NCI-H1092 (cell line): Measurements from ENCODE around the gene DENND2A.

ENCODE experiments used
- DNase-seq: peaks from one replicate; lab custom pipeline; 2025; lab: John Stamatoyannopoulos, UW

The DENND2A gene

DNA sequence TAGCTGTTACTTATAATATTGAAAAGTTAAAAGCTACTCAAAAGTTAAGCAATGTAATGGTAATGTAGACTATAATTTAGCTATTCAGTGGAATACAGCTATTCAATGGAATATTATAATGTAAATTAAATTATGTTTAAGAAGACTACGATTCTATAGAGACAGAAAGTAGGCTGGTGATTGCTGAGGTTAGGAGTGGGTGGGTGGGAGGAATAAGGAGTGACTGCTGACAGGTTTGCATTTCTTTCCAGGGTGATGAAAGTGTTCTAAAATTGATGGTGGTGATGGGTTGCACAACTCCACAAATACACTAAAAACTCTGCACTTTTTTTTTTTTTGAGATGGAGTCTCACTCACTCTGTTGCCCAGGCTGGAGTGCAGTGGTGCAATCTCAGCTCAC lies 21.4 kb downstream of the DENND2A start:
- no peak for DNase-seq

DNA sequence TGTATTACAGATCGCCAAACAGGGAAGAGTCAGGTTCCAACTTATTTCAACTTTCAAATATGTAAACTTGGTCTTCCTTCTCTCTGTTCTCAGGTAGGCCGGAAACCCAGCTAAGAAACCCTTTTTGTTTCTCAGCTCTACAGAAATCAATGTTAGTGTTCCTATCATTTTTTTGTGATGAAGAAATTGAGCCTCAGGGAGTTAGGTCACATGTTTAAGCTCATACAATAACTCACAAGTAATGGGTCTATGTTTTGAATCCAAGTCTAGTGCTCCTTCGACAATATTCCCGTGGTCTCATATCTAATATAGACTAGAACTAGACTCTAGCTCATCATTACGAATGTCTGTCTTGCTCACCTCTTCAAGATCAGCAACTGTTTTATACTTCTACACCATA lies 22.3 kb downstream of the DENND2A start:
- no peak for DNase-seq

- no peak for DNase-seq
Observed at GRCh38 chr7:140617081-140617480, 23.5 kb downstream of the DENND2A start.

DNA sequence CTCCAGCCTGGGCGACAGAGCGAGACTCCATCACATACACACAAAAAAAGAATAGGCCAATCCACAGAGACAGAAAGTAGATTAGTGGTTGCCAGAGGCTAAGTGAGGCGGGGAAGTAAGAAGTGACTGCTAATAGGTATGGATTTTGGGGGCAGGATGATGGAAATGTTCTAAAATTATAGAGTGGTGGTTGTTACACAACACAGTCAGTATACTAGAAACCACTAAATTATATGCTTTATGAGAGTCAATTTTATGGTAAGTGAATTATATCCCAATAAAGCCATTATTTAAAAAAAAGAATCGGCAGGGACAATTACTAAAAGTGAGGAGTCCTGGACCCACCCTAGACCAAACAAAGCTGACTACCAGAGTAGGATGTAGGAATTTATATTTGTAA lies 24.3 kb downstream of the DENND2A start:
- no peak for DNase-seq

DNA sequence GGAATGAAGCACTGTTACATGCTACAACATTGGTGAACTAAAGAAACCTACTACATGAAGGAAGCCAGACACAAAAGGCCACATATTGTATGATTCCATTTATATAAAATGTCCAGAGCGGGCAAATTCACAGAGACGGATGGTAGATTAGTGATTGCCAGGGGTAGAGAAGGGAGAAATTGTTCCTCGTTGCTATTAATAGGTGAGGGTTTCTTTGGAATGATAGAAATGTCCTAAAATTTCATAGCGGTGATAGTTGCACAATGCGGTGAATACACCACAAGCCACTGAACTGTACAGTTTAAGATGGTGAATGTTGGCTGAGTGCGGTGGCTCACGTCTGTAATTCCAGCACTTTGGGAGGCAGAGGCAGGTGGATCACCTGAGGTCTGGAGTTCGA lies 29.0 kb downstream of the DENND2A start:
- no peak for DNase-seq

DNA sequence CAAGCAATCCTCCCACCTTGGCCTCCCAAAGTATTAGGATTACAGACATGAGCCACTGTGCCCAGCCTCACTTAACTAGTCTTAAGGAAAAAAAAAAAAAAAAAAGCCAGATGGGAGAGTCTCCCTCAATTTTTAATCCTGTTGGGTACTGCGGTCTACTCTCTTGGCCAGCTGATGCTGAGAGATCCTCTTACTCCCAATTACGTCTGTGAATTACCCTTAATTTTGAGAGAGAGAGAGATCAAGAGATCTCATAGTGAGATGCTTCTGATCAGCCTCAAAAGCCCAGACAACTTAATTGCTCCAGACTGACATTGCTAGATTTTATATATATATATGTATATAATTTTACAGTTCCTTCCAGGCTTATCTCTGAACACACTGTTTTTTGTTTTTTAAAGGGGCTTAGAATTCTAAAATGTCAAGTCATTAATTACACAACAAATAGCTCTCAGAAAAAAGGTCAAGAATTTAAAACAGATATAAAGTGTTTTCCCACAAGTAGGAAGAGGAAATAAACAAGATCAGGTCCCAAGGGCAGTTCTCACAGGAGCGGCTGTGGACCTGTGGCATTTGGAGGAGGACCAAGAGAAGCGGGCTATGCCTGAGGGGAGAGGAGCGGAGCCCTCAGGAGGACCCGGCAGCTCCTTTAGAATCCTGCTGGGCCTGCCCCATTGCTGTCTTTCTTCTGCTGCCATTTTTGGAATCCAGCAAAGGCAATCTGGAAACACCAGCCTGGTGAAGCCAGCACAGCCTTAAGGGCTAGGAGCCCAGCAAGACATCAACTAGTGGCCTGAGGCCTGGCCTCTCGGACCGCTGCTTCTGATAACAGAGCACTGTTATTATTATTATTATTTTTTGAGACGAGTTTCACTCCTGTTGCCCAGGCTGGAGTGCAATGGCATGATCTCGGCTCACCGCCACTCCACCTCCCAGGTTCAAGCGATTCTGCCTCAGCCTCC lies 30.1 kb downstream of the DENND2A start:
- no peak for DNase-seq

DNA sequence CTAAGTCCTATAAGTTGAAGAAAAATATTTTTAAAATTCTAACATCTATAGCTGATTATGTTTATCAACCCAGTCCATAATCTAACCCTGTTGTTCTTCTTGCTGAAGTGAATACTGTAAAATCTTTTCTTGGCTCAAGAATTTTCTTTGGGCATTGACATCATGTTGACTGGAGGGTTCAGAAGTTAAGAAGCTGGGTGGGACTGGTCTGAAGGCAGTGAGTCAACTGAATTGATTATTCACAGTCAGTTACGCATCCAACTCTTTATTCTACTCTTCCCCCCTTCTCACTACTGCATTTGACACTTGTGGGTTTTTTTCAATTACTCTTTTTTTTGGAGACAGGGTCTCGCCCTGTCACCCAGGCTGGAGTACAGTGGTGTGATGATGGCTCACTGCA lies 31.0 kb downstream of the DENND2A start:
- DNase-seq, result no peak

- DNase-seq, result no peak
Observed at GRCh38 chr7:140607441-140607989, 33.1 kb downstream of the DENND2A start.

DNA sequence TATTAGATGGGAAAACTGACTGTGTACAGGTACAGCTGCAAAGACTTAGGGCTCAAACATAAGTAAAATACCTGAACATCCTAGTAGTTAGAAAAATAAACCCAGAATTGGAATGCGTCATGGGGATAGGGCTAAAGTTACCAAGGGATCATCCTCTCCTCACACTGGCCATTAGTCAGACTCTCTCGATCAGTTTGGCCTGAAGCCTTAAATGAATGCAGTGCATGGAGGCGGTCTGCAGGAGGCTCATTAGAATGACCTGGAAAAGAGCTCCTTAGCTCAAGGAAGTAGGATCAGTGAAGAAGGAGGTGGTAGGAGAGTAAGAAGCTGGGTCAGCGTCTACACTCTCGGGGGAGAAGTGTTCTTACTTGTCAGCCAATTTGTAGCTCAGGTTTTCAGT lies 35.3 kb downstream of the DENND2A start:
- DNase-seq, result no peak

GRCh38 chr7:140604760-140605159 lies 35.9 kb downstream of the DENND2A start:
- DNase-seq, result no peak

- no peak for DNase-seq
Observed at GRCh38 chr7:140604076-140604475, 36.5 kb downstream of the DENND2A start.

DNA sequence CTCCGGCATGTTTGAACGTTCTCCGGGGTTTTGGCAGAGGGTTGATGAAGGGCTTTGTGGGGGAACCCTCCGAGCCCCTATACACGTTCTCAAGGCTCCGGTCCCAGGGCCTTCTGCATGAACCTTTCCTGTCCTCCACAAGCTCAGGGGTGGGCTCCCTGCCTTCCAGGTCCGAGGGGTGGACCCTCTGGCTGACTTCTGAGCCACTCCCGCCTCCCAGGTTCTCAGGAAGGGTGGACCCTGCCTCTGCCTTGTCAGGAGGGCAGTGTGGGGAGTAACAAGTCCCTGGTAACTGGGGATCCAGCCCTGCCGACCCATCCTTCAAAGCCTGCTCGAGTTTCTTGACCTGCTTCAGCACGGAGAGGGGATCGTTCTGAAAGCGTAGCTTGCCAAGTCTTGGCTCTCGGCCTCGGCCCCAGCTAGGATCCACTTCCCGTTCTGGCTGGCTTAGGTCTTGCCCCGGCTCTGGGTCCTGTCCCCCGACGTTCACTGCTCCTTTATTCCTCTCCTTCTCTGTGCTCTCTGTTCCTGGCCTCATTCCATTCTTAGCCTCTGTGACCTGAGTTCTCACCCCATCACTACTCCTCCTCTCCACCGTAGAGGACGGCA lies 38.9 kb downstream of the DENND2A start:
- no peak for DNase-seq

DNA sequence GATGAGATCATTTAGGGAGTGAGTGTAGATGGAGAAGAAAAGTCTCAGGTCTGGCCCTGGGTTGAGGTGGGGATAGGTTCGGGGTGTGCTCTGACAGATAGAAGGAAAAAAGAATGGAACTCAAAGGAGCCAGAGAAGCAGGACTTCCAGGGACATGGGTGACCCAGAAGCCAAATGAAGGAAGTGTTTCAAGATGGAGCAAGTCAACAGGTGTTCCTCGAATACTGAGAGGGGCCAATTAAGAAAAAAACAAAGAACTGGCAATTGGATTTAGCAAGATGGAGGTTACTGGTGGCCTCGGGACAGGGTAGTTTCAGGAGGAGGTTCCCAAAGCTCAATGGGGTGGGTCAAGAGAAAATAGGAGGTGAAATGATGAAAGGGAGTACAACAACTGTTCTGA lies 40.3 kb downstream of the DENND2A start:
- DNase-seq, result no peak

DNA sequence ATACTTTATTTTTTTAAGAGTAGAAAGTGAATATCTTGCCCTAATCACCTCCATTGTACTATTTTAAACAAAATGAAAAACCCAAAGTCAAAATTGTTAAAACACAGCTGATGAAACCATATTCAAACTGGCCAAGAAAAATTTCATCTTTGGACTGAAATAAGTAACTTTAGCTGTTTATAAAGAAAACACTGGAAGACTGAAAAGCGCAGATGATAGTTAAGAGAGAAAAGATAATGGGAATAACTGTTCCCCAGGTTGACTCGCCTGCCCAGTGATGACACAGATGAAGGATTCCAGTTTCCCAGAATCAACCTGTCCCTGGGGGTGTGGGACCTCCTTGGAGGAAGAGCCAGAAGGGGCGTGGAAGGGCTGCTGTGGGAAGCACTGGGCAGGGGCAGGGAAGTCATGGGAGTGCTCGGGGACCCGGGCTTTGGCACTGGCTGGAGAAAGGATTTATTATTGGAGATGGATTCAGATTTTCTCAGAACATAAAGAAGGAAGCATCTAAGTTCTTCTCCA lies 43.1 kb downstream of the DENND2A start:
- no peak for DNase-seq

DNA sequence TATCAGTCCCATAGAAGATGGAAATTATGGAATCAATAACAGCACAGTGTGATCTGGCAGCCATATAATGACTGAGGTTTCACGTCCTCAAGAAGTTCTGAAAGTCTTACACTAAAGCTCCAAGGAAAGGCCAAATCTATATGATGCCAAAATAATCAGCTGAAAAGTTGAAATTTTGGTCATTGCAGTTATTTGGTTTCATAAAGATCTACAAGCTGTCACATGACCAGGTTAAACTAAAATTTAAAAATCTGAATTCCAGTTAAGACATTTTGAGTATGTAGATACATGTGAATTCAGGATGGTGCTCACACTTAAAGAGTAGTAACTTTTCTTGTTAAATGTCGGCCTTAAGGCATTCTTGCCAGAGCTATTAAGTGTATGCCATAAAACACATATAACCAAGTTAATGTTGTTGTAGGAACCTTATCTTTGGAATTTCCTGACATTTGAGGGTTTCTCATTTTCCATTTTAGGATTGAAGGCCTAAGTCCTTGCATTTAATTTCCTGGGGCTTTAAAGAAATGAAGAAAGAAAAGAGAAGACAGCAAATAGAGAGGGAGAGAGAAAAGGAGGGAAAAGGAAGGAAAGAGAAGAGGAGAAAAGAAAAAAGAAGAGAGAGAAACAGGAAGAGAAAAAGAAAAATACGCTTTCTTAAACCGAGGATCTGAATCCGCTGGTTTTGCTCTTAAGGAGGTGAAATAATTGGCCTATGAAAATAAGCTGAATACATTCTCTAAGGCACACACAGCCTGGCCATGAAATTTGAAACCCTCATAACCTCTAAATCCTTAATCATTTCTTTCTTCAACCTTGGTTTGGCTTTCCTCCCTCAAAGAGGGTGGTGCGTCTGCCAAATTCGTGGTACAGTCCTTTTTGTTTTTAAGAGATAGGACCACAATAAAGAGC lies 43.8 kb downstream of the DENND2A start:
- no peak for DNase-seq

GRCh38 chr7:140595468-140596092 lies 45.0 kb downstream of the DENND2A start:
- DNase-seq, result no peak

DNA sequence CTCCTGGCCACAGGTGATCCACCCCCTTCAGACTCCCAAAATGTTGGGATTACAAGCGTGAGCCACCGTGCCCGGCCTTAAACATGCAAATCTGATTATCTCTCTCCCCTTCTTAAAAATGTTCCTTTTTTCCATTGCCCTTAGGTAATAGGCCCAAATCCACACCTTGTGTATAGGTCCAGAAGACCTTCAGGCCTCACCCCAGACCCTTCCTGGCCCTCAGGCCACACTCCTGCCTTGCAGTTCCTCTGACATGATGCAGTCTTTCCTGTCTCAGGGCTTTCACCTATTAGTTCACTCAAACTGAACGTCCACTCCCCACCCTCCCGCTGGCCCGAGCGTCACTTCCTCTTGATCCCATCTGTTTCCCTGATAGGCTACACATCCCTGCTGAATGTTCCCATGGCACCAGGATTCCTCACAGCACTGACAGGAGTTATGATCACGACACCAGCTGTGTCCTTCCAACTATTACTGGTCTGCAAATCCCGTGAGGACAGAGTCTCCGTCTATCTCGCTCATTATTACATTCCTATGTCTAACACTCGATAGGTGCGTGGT lies 46.4 kb downstream of the DENND2A start:
- no peak for DNase-seq

DNA sequence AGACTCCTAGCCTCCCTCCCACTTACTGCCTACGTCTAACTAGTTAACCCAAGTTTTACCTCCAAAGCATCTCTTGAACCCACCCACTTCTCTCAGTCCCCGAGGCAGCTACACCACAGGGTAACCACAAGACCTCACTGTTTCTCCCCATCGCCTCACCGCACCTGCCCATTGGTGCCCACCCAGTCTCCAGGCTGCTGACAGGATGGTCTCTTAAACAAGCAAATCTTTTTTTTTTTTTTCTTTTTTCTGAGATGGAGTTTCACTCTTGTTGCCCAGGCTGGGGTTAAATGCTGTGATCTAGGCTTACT lies 47.0 kb downstream of the DENND2A start:
- no peak for DNase-seq

GRCh38 chr7:140592964-140593671 lies 47.5 kb downstream of the DENND2A start:
- no peak for DNase-seq

GRCh38 chr7:140591180-140591902 lies 49.3 kb downstream of the DENND2A start:
- no peak for DNase-seq
